ENCODE results near the gene FAM193A.
"Not testable (repeated sequence)": the region's sequence is repeated elsewhere in the genome, so short reads cannot be mapped to it uniquely, and the experiment has no call there.

The FAM193A gene

GRCh38 chr4:2623442-2623841 lies 87.0 kb downstream of the FAM193A start:
- H3K27ac ChIP-seq, result no peak overlapping the region
- TF ChIP-seq CTCF (conservative IDR thresholded peaks at IDR 0.05), result no peak

- no peak overlapping the region for H3K27ac ChIP-seq
- TF ChIP-seq CTCF (conservative IDR thresholded peaks at IDR 0.05), result no peak
Observed at GRCh38 chr4:2624782-2625530, 88.5 kb downstream of the FAM193A start.

- no peak for TF ChIP-seq CTCF (conservative IDR thresholded peaks at IDR 0.05)
- H3K27ac ChIP-seq, result no peak overlapping the region
Observed at GRCh38 chr4:2626231-2626630, 89.8 kb downstream of the FAM193A start.

- no peak overlapping the region for H3K27ac ChIP-seq
- no peak for TF ChIP-seq CTCF (conservative IDR thresholded peaks at IDR 0.05)
Observed at GRCh38 chr4:2630556-2631273, 94.3 kb downstream of the FAM193A start.

GRCh38 chr4:2634014-2634413 lies 97.6 kb downstream of the FAM193A start:
- H3K27ac ChIP-seq, result no peak overlapping the region
- TF ChIP-seq CTCF (conservative IDR thresholded peaks at IDR 0.05), result no peak

- no peak overlapping the region for H3K27ac ChIP-seq
- TF ChIP-seq CTCF (conservative IDR thresholded peaks at IDR 0.05), result no peak
Observed at GRCh38 chr4:2636331-2636730, 99.9 kb downstream of the FAM193A start.

- H3K27ac ChIP-seq, result not testable (repeated sequence)
Observed at GRCh38 chr4:2636994-2637393, 100.5 kb downstream of the FAM193A start.
